Natural killer cell (primary cell): ENCODE results near the gene DUSP7. TPM values are rescaled to one million over a fixed set of nuclear protein-coding genes. Genes with fewer than 3 reads are reported as not detected.

Experiments used
- ATAC-seq, 3 donors: fragments of 150-1000 bp in 2 of 3; fragments of 200-7000 bp in 1 of 3; cut with Tn5 transposase; 1 replicate in 1 of 3; 2 replicates in 2 of 3; pipeline ENCODE4 v1.10.0; 2021; ENCODE audit warnings: mild to moderate bottlenecking in 2 of 3, moderate library complexity in 2 of 3
- DNase-seq, 2 donors: peaks; one replicate each; pipeline versions ENCODE4 v3.0.0 to v3.0.0-alpha.2; 2013 to 2021; ENCODE audit warnings: mixed read lengths in 1 of 2
- H3K27ac ChIP-seq: one replicate; pipeline ENCODE4 v1.5.1; 2013; ENCODE audit warnings: mild to moderate bottlenecking, low read length
- H3K27me3 ChIP-seq: one replicate; pipeline ENCODE4 v1.6.1; 2013; ENCODE audit warnings: low read length; ENCODE audit not compliant: control insufficient read depth, insufficient read depth
- H3K36me3 ChIP-seq: one replicate; pipeline ENCODE4 v1.6.1; 2013; ENCODE audit warnings: low read length; ENCODE audit not compliant: control insufficient read depth, insufficient read depth
- H3K4me1 ChIP-seq: one replicate; pipeline ENCODE4 v1.6.1; 2013; ENCODE audit warnings: low read length; ENCODE audit not compliant: control insufficient read depth, insufficient read depth
- H3K4me3 ChIP-seq: one replicate; pipeline ENCODE4 v1.5.1; 2013; ENCODE audit warnings: low read length
- H3K9me3 ChIP-seq: one replicate; pipeline ENCODE4 v1.6.1; 2013; ENCODE audit warnings: low read length; ENCODE audit not compliant: control insufficient read depth, insufficient read depth
- H3K27ac Mint-ChIP-seq, 2 donors: one replicate each; pipeline ENCODE4 v1.8.0; 2022; ENCODE audit warnings: mild to moderate bottlenecking in 2 of 2, mixed read lengths in 2 of 2, moderate library complexity in 1 of 2
- H3K27me3 Mint-ChIP-seq, 2 donors: one replicate each; pipeline ENCODE4 v1.8.0; 2022; ENCODE audit warnings: low read depth in 2 of 2, mixed read lengths in 2 of 2
- H3K36me3 Mint-ChIP-seq: one replicate; pipeline ENCODE4 v1.8.0; 2022; ENCODE audit warnings: mixed read lengths
- H3K4me1 Mint-ChIP-seq, 2 donors: one replicate each; pipeline ENCODE4 v1.8.0; 2022; ENCODE audit warnings: mixed read lengths in 2 of 2
- H3K4me3 Mint-ChIP-seq: one replicate; pipeline ENCODE4 v1.8.0; 2022; ENCODE audit warnings: mild to moderate bottlenecking, moderate library complexity, mixed read lengths
- H3K9me3 Mint-ChIP-seq, 2 donors: one replicate each; pipeline ENCODE4 v1.8.0; 2022; ENCODE audit warnings: mixed read lengths in 2 of 2
- CTCF ChIP-seq: fragments of 200-600 bp; IDR thresholded peaks from one replicate; pipeline ENCODE4 v1.8.0; 2022; ENCODE audit warnings: antibody characterized with exemption
- WGBS: methylation state at CpG from one replicate; pipeline ENCODE4 v1.1.7; 2013; ENCODE audit warnings: missing lambda C conversion rate; ENCODE audit not compliant: insufficient coverage; 5-methylcytosine and 5-hydroxymethylcytosine counted together
- intact Hi-C: fragments of 100-400 bp; cut with micrococcal nuclease; formaldehyde crosslinking; loops from one replicate; pipeline ENCODE4 v1.14.2; 2022
- total RNA-seq, 4 donors: library from RNA; stranded (reverse); fragments of 120-200 nt in 1 of 4; gene quantifications; one replicate each; pipeline versions ENCODE4 v1.2.3 to v1.2.4, GENCODE V29; 2013 to 2022

Gene DUSP7
- total RNA-seq, 3 donors from 2014 or later (not counting 1 experiment from before 2014, with no cell fraction given), result 8.7 to 17.4 (median 11.6) TPM

DNA sequence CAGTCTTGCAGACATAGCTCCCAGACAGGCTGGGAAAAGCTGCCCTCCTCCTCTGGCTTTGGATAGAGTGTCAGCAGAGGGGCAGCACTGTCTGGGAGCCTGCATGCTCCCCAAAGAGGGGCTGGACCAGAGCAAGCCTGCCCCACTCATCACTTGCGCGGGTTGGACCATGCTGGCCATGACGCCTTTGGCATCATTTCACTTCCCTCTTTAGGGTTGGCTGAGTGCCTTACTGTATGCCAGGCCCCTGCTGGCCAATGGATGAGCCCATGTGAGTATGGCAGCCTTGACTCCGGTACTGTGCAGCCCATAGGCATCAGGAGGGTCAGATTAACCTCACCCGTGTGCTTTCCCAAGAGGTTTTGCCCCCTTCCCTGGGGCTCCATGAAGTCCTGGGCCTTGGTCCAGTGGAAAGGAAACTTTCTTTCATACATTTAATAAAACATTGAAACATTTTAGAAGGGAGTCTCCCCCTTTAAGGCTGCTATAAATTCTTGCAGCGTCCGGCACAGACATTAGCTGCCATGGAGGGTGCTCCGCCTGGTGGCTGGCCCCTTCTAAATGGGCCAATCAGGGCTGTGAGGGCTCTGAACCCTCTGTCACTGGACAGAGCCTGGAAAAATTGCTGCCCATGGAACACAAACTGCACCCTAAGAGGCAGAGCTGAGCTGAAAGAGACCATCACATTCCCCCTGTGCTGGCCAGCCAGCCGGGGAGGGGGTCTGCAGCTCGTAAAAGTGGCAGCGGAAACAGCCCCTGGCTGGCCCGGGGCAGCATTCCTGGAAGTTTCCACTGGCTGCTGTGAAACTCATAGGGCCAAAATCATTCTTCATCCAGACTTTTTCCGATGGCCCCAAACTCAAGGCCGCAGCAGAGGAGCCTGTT, 20.8 kb upstream of the DUSP7 start:
- Mint-ChIP-seq H3K36me3 (no peaks in the 10 kb centered on the region), H3K4me3 (no peak overlapping the region), H3K9me3 (no peaks in the 10 kb centered on the region), H3K27me3 (no peaks in the 10 kb centered on the region), H3K4me1 (no peaks in the 10 kb centered on the region), H3K27ac (peak overlapping the region in 1 of 2 donors; percentile 16)
- no peaks in the 10 kb centered on the region for H3K27me3 ChIP-seq
- H3K27ac ChIP-seq, result no peak overlapping the region
- H3K4me3 ChIP-seq, result no peak overlapping the region
- no peaks in the 10 kb centered on the region for H3K36me3 ChIP-seq
- WGBS, result 97% methylated on average over 14 of the region's 14 CpGs
- H3K4me1 ChIP-seq, result peaks cover 9% of the 10 kb centered on the region
- intact Hi-C loops, result no loop called here
- ATAC-seq (no peak), DNase-seq (no peak)
- no peak for TF ChIP-seq CTCF
- no peaks in the 10 kb centered on the region for H3K9me3 ChIP-seq

- H3K27me3 ChIP-seq, result no peaks in the 10 kb centered on the region
- intact Hi-C loops, result no loop called here
- no peaks in the 10 kb centered on the region for H3K36me3 ChIP-seq
- no peaks in the 10 kb centered on the region for H3K9me3 ChIP-seq
- TF ChIP-seq CTCF, result no peak
- WGBS, result 96% methylated on average over 7 of the region's 7 CpGs
- no peaks in the 10 kb centered on the region for H3K36me3 Mint-ChIP-seq
- no peak overlapping the region for H3K4me3 ChIP-seq
- no peak overlapping the region for H3K27ac Mint-ChIP-seq
- peaks cover 11 to 13% of the 10 kb centered on the region in 2 donors for H3K4me1 Mint-ChIP-seq
- DNase-seq, result no peak
- H3K9me3 Mint-ChIP-seq, result no peaks in the 10 kb centered on the region
- no peak overlapping the region for H3K4me3 Mint-ChIP-seq
- no peak overlapping the region for H3K27ac ChIP-seq
- no peak for ATAC-seq
- no peaks in the 10 kb centered on the region for H3K27me3 Mint-ChIP-seq
- H3K4me1 ChIP-seq, result peaks cover 31% of the 10 kb centered on the region
Observed at GRCh38 chr3:52073490-52073889, 17.1 kb upstream of the DUSP7 start.

- Histone ChIP-seq H3K4me3 (no peak overlapping the region), H3K36me3 (no peaks in the 10 kb centered on the region), H3K27me3 (no peaks in the 10 kb centered on the region), H3K9me3 (no peaks in the 10 kb centered on the region), H3K4me1 (peaks cover 31% of the 10 kb centered on the region), H3K27ac (no peak overlapping the region)
- Mint-ChIP-seq H3K9me3 (no peaks in the 10 kb centered on the region), H3K27ac (no peak overlapping the region), H3K4me1 (peaks cover 11 to 13% of the 10 kb centered on the region in 2 donors), H3K36me3 (no peaks in the 10 kb centered on the region), H3K27me3 (no peaks in the 10 kb centered on the region), H3K4me3 (no peak overlapping the region)
- WGBS, result 96% methylated on average over 7 of the region's 8 CpGs
- ATAC-seq (no peak), DNase-seq (no peak)
- intact Hi-C loops, result no loop called here
- TF ChIP-seq CTCF, result no peak
Observed at GRCh38 chr3:52072471-52072870, 16.1 kb upstream of the DUSP7 start.
